ENCODE data around the gene SLC1A1. TPM values are rescaled to one million over a fixed set of nuclear protein-coding genes. Genes with fewer than 3 reads are reported as not detected.

The SLC1A1 gene
- total and polyA plus RNA-seq, 4 donors: 0.33 to 86.0 (median 33.2) TPM

DNA sequence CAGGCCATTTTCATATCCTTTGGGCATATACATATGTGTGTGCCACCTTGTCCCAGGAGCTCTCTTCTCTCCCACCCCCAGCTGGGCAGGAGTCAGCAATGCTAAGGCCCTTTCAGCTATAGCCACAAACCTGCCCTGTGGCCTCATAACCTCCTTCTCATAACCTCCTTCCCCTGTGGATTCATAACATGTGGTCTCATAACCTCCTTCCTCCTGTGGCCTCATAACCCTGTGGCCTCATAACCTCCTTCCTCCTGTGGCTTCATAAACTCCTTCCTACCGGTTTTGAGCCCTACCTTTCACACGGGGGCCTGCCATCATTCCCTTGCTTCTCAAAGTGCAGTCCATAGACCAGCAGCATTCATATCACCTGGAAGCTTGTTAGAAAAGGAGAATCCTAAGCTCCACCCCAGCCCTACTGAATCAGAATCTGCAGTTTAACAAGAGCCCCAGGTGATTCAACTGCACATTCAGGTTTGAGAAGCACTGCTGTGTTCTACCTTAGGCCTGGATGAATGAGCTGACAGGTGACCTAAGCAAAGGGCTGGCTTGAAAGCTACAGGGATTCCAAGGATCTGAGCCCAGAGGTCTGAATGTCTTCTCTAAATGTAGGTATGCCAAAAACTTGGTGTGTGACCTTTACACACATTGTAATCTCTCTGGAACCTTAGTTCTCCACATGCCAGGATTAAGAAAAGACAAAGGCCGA lies 129.9 kb downstream of the SLC1A1 start:
- no peaks in the 10 kb centered on the region for H3K27me3 ChIP-seq (ENCODE audit: control insufficient read depth in 4 of 4, insufficient read depth in 4 of 4, low read length in 3 of 4)
- no peak for DNase-seq (ENCODE audit: low spot score)
- H3K9me3 ChIP-seq (ENCODE audit: control insufficient read depth in 4 of 4, low read length in 3 of 4): no peaks in the 10 kb centered on the region
- WGBS: 82% methylated on average over 3 of the region's 3 CpGs
- peaks cover 5 to 8% (median 6%) of the 10 kb centered on the region in 4 donors for H3K36me3 ChIP-seq (ENCODE audit: control insufficient read depth in 4 of 4, insufficient read depth in 3 of 4, low read depth in 1 of 4, low read length in 3 of 4)
- peaks cover 0 to 7% (median 5%) of the 10 kb centered on the region in 4 donors for H3K4me1 ChIP-seq (ENCODE audit: control insufficient read depth in 4 of 4, insufficient read depth in 4 of 4, low read length in 3 of 4)
- TF ChIP-seq, protein P1, sequence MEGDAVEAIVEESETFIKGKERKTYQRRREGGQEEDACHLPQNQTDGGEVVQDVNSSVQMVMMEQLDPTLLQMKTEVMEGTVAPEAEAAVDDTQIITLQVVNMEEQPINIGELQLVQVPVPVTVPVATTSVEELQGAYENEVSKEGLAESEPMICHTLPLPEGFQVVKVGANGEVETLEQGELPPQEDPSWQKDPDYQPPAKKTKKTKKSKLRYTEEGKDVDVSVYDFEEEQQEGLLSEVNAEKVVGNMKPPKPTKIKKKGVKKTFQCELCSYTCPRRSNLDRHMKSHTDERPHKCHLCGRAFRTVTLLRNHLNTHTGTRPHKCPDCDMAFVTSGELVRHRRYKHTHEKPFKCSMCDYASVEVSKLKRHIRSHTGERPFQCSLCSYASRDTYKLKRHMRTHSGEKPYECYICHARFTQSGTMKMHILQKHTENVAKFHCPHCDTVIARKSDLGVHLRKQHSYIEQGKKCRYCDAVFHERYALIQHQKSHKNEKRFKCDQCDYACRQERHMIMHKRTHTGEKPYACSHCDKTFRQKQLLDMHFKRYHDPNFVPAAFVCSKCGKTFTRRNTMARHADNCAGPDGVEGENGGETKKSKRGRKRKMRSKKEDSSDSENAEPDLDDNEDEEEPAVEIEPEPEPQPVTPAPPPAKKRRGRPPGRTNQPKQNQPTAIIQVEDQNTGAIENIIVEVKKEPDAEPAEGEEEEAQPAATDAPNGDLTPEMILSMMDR (IDR thresholded peaks at IDR 0.05; ENCODE audit: low read depth, low read length, missing input control): no peak
- TF ChIP-seq JUND (IDR thresholded peaks at IDR 0.05) (no peak), EGR1 (IDR thresholded peaks at IDR 0.05; ENCODE audit: low read depth in 2 of 2) (no peak), RAD21 (IDR thresholded peaks at IDR 0.05) (no peak), SP1 (IDR thresholded peaks at IDR 0.05) (no peak), YY1 (IDR thresholded peaks at IDR 0.05) (no peak), HNF4G (IDR thresholded peaks at IDR 0.05) (no peak), FOXA2 (IDR thresholded peaks at IDR 0.05) (no peak), GABPA (IDR thresholded peaks at IDR 0.05 in 1 of 2, conservative IDR thresholded peaks at IDR 0.05 in 1 of 2) (no peak), FOXA1 (IDR thresholded peaks at IDR 0.05) (no peak), RXRA (IDR thresholded peaks at IDR 0.05) (no peak), NR2F2 (IDR thresholded peaks at IDR 0.05) (no peak), HNF4A (conservative IDR thresholded peaks at IDR 0.05) (no peak), TAF1 (conservative IDR thresholded peaks at IDR 0.05) (no peak)
- TF ChIP-seq, protein P2, sequence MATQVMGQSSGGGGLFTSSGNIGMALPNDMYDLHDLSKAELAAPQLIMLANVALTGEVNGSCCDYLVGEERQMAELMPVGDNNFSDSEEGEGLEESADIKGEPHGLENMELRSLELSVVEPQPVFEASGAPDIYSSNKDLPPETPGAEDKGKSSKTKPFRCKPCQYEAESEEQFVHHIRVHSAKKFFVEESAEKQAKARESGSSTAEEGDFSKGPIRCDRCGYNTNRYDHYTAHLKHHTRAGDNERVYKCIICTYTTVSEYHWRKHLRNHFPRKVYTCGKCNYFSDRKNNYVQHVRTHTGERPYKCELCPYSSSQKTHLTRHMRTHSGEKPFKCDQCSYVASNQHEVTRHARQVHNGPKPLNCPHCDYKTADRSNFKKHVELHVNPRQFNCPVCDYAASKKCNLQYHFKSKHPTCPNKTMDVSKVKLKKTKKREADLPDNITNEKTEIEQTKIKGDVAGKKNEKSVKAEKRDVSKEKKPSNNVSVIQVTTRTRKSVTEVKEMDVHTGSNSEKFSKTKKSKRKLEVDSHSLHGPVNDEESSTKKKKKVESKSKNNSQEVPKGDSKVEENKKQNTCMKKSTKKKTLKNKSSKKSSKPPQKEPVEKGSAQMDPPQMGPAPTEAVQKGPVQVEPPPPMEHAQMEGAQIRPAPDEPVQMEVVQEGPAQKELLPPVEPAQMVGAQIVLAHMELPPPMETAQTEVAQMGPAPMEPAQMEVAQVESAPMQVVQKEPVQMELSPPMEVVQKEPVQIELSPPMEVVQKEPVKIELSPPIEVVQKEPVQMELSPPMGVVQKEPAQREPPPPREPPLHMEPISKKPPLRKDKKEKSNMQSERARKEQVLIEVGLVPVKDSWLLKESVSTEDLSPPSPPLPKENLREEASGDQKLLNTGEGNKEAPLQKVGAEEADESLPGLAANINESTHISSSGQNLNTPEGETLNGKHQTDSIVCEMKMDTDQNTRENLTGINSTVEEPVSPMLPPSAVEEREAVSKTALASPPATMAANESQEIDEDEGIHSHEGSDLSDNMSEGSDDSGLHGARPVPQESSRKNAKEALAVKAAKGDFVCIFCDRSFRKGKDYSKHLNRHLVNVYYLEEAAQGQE (IDR thresholded peaks at IDR 0.05): no peak
- TF ChIP-seq, protein P3, sequence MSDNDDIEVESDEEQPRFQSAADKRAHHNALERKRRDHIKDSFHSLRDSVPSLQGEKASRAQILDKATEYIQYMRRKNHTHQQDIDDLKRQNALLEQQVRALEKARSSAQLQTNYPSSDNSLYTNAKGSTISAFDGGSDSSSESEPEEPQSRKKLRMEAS (IDR thresholded peaks at IDR 0.05): no peak
- TF ChIP-seq, protein P4, sequence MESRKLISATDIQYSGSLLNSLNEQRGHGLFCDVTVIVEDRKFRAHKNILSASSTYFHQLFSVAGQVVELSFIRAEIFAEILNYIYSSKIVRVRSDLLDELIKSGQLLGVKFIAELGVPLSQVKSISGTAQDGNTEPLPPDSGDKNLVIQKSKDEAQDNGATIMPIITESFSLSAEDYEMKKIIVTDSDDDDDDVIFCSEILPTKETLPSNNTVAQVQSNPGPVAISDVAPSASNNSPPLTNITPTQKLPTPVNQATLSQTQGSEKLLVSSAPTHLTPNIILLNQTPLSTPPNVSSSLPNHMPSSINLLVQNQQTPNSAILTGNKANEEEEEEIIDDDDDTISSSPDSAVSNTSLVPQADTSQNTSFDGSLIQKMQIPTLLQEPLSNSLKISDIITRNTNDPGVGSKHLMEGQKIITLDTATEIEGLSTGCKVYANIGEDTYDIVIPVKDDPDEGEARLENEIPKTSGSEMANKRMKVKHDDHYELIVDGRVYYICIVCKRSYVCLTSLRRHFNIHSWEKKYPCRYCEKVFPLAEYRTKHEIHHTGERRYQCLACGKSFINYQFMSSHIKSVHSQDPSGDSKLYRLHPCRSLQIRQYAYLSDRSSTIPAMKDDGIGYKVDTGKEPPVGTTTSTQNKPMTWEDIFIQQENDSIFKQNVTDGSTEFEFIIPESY (IDR thresholded peaks at IDR 0.05): no peak
- TF ChIP-seq, protein P5, sequence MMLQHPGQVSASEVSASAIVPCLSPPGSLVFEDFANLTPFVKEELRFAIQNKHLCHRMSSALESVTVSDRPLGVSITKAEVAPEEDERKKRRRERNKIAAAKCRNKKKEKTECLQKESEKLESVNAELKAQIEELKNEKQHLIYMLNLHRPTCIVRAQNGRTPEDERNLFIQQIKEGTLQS (IDR thresholded peaks at IDR 0.05): no peak
- no peak overlapping the region for H3K4me3 ChIP-seq (ENCODE audit: low read depth in 1 of 3, low read length in 3 of 3)
- no peak overlapping the region for H3K9ac ChIP-seq (ENCODE audit: low read depth in 1 of 2, low read length in 2 of 2)
- H3K27ac ChIP-seq (ENCODE audit: low read depth in 1 of 2, low read length in 2 of 2): no peak overlapping the region
